Osteocyte (in vitro differentiated cells): ENCODE results near the gene CDC42BPG. TPM values are rescaled to one million over a fixed set of nuclear protein-coding genes. Genes with fewer than 3 reads are reported as not detected.

ENCODE experiments used
- DNase-seq: peaks from one replicate; pipeline ENCODE4 v3.0.0; 2021; ENCODE audit warnings: mixed read lengths; ENCODE audit not compliant: unreplicated experiment; ENCODE audit errors: extremely low spot score
- H3K27ac Mint-ChIP-seq: one replicate; pipeline ENCODE4 v1.8.0; 2021; ENCODE audit warnings: mild to moderate bottlenecking, mixed read lengths; ENCODE audit not compliant: unreplicated experiment
- H3K27me3 Mint-ChIP-seq: one replicate; pipeline ENCODE4 v1.8.0; 2021; ENCODE audit warnings: mixed read lengths; ENCODE audit not compliant: unreplicated experiment
- H3K36me3 Mint-ChIP-seq: one replicate; pipeline ENCODE4 v1.8.0; 2021; ENCODE audit warnings: mixed read lengths; ENCODE audit not compliant: unreplicated experiment
- H3K4me1 Mint-ChIP-seq: one replicate; pipeline ENCODE4 v1.8.0; 2021; ENCODE audit warnings: mixed read lengths; ENCODE audit not compliant: unreplicated experiment
- H3K4me3 Mint-ChIP-seq: one replicate; pipeline ENCODE4 v1.8.0; 2021; ENCODE audit warnings: mild to moderate bottlenecking, moderate library complexity, mixed read lengths; ENCODE audit not compliant: unreplicated experiment
- H3K9me3 Mint-ChIP-seq: one replicate; pipeline ENCODE4 v1.8.0; 2021; ENCODE audit warnings: mixed read lengths; ENCODE audit not compliant: unreplicated experiment
- total RNA-seq: library from RNA; stranded (reverse); gene quantifications from 2 replicates; pipeline ENCODE4 v1.2.1, GENCODE V29; 2021
- TF ChIP-seq, protein P1 (sequence below): fragments of 200-600 bp; sonication (generic); IDR thresholded peaks from 2 replicates; pipeline ENCODE4 v1.5.0; 2021; ENCODE audit warnings: antibody characterized with exemption, mild to moderate bottlenecking, moderate library complexity

Gene CDC42BPG
- total RNA-seq, 1 donor from 2014 or later = 1.7 TPM

DNA sequence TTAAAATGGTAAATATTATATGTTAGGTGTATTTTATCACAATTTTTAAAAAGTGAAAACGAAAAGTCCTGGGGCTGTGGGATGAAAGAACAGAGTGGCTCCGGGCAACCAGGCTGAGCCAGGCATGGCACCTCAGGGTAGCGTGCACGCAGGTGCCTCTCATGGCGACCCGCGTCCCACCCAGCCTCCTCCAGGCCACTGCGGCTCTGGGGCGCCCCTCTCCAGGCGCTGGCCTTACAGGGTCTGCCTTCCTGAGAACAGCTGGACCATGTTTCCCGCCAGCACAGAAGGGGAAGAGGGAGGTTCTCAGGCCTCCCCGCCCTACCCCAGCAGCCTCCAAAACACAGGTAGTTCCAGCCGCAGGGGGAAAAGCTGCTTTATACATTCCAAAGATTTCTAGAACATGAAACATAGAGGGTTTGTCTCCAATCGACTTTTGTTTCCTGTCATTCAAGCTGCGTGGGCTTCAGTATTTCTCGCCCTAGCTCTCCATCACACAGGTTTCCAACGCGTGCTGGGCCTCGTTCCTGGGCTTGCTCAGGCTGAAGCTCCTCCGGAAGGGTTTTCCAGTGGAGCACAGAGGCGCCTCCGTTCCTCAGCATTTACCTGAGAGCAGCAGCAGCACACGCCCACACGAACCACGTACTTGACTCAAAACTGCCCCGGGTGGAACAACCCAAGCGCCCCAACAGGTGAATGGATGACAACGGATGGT is 23.5 kb upstream of the CDC42BPG start:
- Mint-ChIP-seq H3K9me3 (no peaks in the 10 kb centered on the region), H3K4me3 (no peak overlapping the region), H3K27ac (peak overlapping the region; percentile 7), H3K27me3 (no peaks in the 10 kb centered on the region), H3K4me1 (peaks cover 70% of the 10 kb centered on the region), H3K36me3 (peaks cover 14% of the 10 kb centered on the region)
- DNase-seq = no peak
- TF ChIP-seq, protein P1, sequence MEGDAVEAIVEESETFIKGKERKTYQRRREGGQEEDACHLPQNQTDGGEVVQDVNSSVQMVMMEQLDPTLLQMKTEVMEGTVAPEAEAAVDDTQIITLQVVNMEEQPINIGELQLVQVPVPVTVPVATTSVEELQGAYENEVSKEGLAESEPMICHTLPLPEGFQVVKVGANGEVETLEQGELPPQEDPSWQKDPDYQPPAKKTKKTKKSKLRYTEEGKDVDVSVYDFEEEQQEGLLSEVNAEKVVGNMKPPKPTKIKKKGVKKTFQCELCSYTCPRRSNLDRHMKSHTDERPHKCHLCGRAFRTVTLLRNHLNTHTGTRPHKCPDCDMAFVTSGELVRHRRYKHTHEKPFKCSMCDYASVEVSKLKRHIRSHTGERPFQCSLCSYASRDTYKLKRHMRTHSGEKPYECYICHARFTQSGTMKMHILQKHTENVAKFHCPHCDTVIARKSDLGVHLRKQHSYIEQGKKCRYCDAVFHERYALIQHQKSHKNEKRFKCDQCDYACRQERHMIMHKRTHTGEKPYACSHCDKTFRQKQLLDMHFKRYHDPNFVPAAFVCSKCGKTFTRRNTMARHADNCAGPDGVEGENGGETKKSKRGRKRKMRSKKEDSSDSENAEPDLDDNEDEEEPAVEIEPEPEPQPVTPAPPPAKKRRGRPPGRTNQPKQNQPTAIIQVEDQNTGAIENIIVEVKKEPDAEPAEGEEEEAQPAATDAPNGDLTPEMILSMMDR = no peak

DNA sequence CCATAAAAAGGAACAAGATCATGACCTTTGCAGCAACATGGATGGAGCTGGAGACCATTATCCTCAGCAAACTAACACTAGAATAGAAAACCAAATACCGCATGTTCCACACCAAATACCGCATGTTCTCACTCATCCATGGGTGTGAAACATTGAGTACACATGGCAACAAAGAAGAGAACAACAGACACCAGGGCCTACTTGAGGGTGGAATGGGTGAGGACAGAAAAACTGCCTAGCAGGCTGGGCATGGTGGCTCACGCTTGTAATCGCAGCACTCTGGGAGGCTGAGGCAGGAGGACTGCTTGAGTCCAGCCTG is 21.7 kb upstream of the CDC42BPG start:
- DNase-seq = no peak
- TF ChIP-seq, protein P1 = no peak
- Mint-ChIP-seq H3K27ac (peak overlapping the region; percentile 88), H3K4me1 (peaks cover 74% of the 10 kb centered on the region), H3K4me3 (no peak overlapping the region), H3K36me3 (peaks cover 3% of the 10 kb centered on the region), H3K9me3 (no peaks in the 10 kb centered on the region), H3K27me3 (no peaks in the 10 kb centered on the region)

GRCh38 chr11:64865286-64866172 is 21.1 kb upstream of the CDC42BPG start:
- Mint-ChIP-seq H3K9me3 (no peaks in the 10 kb centered on the region), H3K27ac (peak overlapping the region; percentile 88), H3K27me3 (no peaks in the 10 kb centered on the region), H3K4me3 (no peak overlapping the region), H3K36me3 (peaks cover 3% of the 10 kb centered on the region), H3K4me1 (peaks cover 69% of the 10 kb centered on the region)
- DNase-seq = no peak
- TF ChIP-seq, protein P1 = no peak

- peak overlapping the region; percentile 14 for H3K4me3 Mint-ChIP-seq
- H3K27ac Mint-ChIP-seq = peak overlapping the region; percentile 88
- H3K36me3 Mint-ChIP-seq = peaks cover 3% of the 10 kb centered on the region
- DNase-seq = no peak
- TF ChIP-seq, protein P1 = no peak
- H3K27me3 Mint-ChIP-seq = no peaks in the 10 kb centered on the region
- peaks cover 62% of the 10 kb centered on the region for H3K4me1 Mint-ChIP-seq
- H3K9me3 Mint-ChIP-seq = no peaks in the 10 kb centered on the region
These were observed 20.2 kb upstream of the CDC42BPG start for GRCh38 chr11:64864473-64865285.
